OCI-LY7 (cell line): ENCODE results near the gene GSE1. TPM values are rescaled to one million over a fixed set of nuclear protein-coding genes. Genes with fewer than 3 reads are reported as not detected.

ENCODE experiments used
- BruUV-seq: library from RNA; stranded (reverse); fragments of 400-500 nt; replicated peaks from 2 replicates; lab custom pipeline; 2021; lab: Mats Ljungman, UMichigan
- CTCF ChIA-PET: fragments of 300-600 bp; sonication (Branson Sonifier 250); formaldehyde crosslinking; loops from one replicate; lab custom pipeline; 2022; ENCODE audit warnings: antibody characterized with exemption; ENCODE audit not compliant: unreplicated experiment; lab: Charles Lee
- POLR2A ChIA-PET: fragments of 300-600 bp; sonication (Branson Sonifier 250); formaldehyde crosslinking; loops from one replicate; lab custom pipeline; 2022; ENCODE audit warnings: antibody characterized with exemption; lab: Charles Lee
- DNase-seq: peaks from one replicate; pipeline ENCODE4 v3.0.0-alpha.2; 2015; ENCODE audit warnings: low spot score
- H2AFZ ChIP-seq: fragments of 200-600 bp; sonication (generic), shearing (Covaris generic); 2 replicates; pipeline ENCODE4 v1.6.1; 2014; ENCODE audit warnings: mild to moderate bottlenecking, antibody characterized with exemption, low read length, moderate library complexity
- H3K27ac ChIP-seq: fragments of 200-600 bp; sonication (generic); 2 replicates; pipeline ENCODE4 v1.5.1; 2014; ENCODE audit warnings: mixed run types, low read depth, mild to moderate bottlenecking, moderate library complexity, low read length, inconsistent platforms; ENCODE audit not compliant: poor library complexity, severe bottlenecking
- H3K36me3 ChIP-seq: fragments of 200-600 bp; sonication (generic); 2 replicates; pipeline ENCODE4 v1.6.1; 2014; ENCODE audit warnings: mild to moderate bottlenecking, antibody characterized with exemption, low read length, moderate library complexity, mixed read lengths; ENCODE audit not compliant: insufficient read depth
- H3K4me1 ChIP-seq: fragments of 200-600 bp; sonication (generic); 2 replicates; pipeline ENCODE4 v1.5.1; 2014; ENCODE audit warnings: mild to moderate bottlenecking, low read length; ENCODE audit not compliant: insufficient read depth, poor library complexity, severe bottlenecking
- H3K4me2 ChIP-seq: fragments of 200-600 bp; sonication (generic); 2 replicates; pipeline ENCODE4 v1.6.1; 2014; ENCODE audit warnings: mild to moderate bottlenecking, low read length
- H3K4me3 ChIP-seq: fragments of 200-600 bp; sonication (generic); 2 replicates; pipeline ENCODE4 v1.5.1; 2014; ENCODE audit warnings: mild to moderate bottlenecking, low read depth, low read length; ENCODE audit not compliant: poor library complexity, severe bottlenecking
- H3K79me2 ChIP-seq: fragments of 200-600 bp; sonication (generic); 2 replicates; pipeline ENCODE4 v1.6.1; 2016; ENCODE audit warnings: low read depth, mild to moderate bottlenecking, low read length, moderate library complexity, mixed read lengths; ENCODE audit not compliant: insufficient read depth
- H3K9me2 ChIP-seq: fragments of 200-600 bp; sonication (generic); 2 replicates; pipeline ENCODE4 v1.6.1; 2016; ENCODE audit warnings: mild to moderate bottlenecking, low read length, mixed read lengths; ENCODE audit not compliant: insufficient read depth
- H3K9me3 ChIP-seq: fragments of 200-600 bp; sonication (generic); 2 replicates; pipeline ENCODE4 v1.6.1; 2014; ENCODE audit warnings: mild to moderate bottlenecking, mixed run types, low read length, mixed read lengths
- H4K20me1 ChIP-seq: fragments of 200-600 bp; sonication (generic); 2 replicates; pipeline ENCODE4 v1.6.1; 2014; ENCODE audit warnings: mild to moderate bottlenecking, antibody characterized with exemption, low read length, moderate library complexity, mixed read lengths; ENCODE audit not compliant: insufficient read depth
- EZH2phosphoT487 ChIP-seq: fragments of 200-600 bp; sonication (generic); IDR thresholded peaks from 2 replicates; pipeline ENCODE4 v1.6.1; 2018; ENCODE audit warnings: low read depth, borderline replicate concordance, mild to moderate bottlenecking, mixed run types, antibody characterized with exemption, low read length, moderate library complexity, mixed read lengths
- intact Hi-C: fragments of 100-400 bp; cut with micrococcal nuclease; formaldehyde crosslinking; loops from one replicate; pipeline ENCODE4 v1.10.0; 2022; ENCODE audit not compliant: unreplicated experiment
- total RNA-seq, 2 experiments: library from RNA; depleted of rRNA in 1 of 2; stranded (reverse); fragments of >200 nt in 1 of 2; shearing (Covaris generic) in 1 of 2; gene quantifications; 2 replicates each; pipeline ENCODE4 v1.2.3, GENCODE V29; 2014 to 2022
- TF ChIP-seq, protein P1 (sequence below): fragments of 200-600 bp; sonication (generic); conservative IDR thresholded peaks from 2 replicates; pipeline ENCODE4 v1.5.1; 2014; ENCODE audit warnings: mild to moderate bottlenecking, antibody characterized with exemption, low read length, moderate library complexity, mixed read lengths

GSE1 gene
- total RNA-seq, 2 experiments from 2014 or later = 30.9 to 66.6 TPM

DNA sequence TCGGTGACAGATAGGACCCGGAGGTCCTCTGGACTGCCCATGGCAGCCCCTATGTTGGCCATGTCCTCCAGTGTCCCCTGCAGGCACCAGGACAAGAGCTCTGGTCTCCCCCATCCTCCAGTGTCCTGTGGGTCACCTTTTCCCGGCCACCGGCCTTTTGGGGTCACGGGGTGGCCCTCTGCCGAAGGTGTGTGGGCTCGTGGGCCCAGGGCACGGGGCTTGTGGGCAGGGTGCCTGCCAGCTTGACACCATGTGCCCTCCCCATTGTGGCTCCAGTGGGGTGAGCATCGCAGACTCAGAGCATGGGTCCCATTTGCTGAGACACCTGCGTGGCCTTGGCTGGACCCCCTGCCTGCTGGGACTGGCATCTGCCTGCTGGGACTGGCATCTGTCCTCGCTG is 18.1 kb downstream of the GSE1 start:
- no peak for DNase-seq
- Histone ChIP-seq H3K9me3 (no peaks in the 10 kb centered on the region; the same call in 1 of the 2 replicates), H3K9me2 (no peaks in the 10 kb centered on the region), H3K4me1 (no peaks in the 10 kb centered on the region), H3K4me3 (no peak overlapping the region), H3K36me3 (peaks cover 30% of the 10 kb centered on the region), H3K4me2 (no peak overlapping the region), H2AFZ (no peak overlapping the region), H3K79me2 (0 out of 2 replicates have a peak, but pooled peaks cover 5% of the 10 kb centered on the region), H4K20me1 (no peaks in the 10 kb centered on the region), H3K27ac (no peak overlapping the region)
- TF ChIP-seq EZH2phosphoT487 = no peak
- TF ChIP-seq, protein P1, sequence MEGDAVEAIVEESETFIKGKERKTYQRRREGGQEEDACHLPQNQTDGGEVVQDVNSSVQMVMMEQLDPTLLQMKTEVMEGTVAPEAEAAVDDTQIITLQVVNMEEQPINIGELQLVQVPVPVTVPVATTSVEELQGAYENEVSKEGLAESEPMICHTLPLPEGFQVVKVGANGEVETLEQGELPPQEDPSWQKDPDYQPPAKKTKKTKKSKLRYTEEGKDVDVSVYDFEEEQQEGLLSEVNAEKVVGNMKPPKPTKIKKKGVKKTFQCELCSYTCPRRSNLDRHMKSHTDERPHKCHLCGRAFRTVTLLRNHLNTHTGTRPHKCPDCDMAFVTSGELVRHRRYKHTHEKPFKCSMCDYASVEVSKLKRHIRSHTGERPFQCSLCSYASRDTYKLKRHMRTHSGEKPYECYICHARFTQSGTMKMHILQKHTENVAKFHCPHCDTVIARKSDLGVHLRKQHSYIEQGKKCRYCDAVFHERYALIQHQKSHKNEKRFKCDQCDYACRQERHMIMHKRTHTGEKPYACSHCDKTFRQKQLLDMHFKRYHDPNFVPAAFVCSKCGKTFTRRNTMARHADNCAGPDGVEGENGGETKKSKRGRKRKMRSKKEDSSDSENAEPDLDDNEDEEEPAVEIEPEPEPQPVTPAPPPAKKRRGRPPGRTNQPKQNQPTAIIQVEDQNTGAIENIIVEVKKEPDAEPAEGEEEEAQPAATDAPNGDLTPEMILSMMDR = no peak
- ChIA-PET POLR2A (no interaction called here), CTCF (no interaction called here)
- intact Hi-C loops = no loop called here
- no TSS peak for BruUV-seq

DNA sequence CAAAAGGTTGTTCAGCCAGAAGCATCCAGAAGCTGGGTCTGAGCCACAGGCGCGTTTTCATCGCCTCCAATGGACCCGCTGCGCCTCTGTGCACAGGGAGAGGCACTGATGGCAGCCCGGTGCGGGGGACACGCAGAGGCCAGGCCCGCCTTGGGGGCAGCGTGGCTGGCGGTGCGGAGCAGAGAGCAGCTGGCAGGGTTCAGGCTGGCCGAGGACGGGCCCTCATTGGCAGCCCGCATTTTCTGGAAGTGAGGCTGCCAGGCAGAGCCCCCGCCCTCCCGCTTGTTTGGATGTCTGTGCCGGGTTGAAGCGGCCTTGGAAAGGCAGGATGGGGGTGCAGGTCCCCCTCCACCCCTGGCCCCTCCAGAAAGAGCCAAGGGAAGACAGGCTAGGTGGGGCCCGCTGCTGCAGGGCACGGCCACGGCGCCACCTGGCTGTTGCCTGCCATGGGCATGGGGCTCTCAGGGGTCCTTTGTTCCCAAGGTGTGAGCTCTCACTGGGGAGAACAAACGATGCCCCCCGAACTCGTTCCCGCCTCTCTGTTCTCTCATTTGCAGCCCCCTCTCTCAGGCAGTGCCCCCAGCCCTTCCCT is 18.8 kb downstream of the GSE1 start:
- no TSS peak for BruUV-seq
- TF ChIP-seq EZH2phosphoT487 = no peak
- TF ChIP-seq, protein P1 = peak; percentile 59
- Histone ChIP-seq H3K9me2 (no peaks in the 10 kb centered on the region), H3K4me2 (no peak overlapping the region), H2AFZ (no peak overlapping the region), H3K4me3 (no peak overlapping the region), H3K36me3 (peaks cover 30% of the 10 kb centered on the region), H3K27ac (no peak overlapping the region), H3K4me1 (no peaks in the 10 kb centered on the region), H3K9me3 (no peaks in the 10 kb centered on the region; the same call in 1 of the 2 replicates), H4K20me1 (no peaks in the 10 kb centered on the region), H3K79me2 (0 out of 2 replicates have a peak, but pooled peaks cover 5% of the 10 kb centered on the region)
- ChIA-PET POLR2A (no interaction called here), CTCF (no interaction called here)
- DNase-seq = no peak
- intact Hi-C loops = no loop called here

DNA sequence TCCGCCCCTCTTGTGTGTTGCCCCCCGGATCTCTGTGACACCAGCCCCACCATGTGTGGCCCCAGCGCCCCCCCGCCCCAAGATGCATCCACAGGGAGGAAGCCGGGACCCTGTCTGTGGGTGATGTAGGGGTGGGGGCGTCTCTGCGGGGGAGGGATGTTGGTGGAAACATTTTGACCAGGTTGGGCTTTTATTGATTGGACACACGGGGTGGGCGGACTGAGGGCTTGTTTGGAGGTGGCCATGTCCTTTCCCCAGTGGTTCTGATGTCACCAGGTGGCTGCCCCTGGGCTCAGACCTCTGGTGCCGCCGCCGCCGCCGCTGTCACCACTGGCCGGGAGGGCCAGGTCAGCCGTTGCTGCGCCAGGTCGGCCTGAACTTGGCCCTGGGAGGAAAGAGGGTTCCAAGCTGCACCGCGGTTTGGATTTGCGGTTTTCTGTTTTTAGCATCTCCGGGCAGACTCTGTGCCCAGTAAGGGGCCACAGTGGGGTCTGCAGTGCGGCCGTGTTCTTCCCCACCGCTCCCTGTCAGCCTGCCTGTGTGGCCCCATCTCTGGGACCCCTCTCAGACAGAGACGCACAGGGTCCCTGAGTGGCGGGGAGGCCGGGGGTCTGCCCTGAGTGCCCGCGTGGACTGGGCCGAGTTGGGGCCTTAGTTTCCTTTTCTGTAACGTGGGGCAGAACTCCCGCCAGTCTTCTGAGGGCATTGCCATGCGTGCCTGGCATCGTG is 19.8 kb downstream of the GSE1 start:
- intact Hi-C loops = no loop called here
- H3K36me3 ChIP-seq = peaks cover 26% of the 10 kb centered on the region
- H3K4me1 ChIP-seq = no peaks in the 10 kb centered on the region
- no peak for DNase-seq
- no peak overlapping the region for H2AFZ ChIP-seq
- no peaks in the 10 kb centered on the region for H3K9me2 ChIP-seq
- H4K20me1 ChIP-seq = no peaks in the 10 kb centered on the region
- 0 out of 2 replicates have a peak, but pooled peaks cover 4% of the 10 kb centered on the region for H3K79me2 ChIP-seq
- no peak overlapping the region for H3K4me2 ChIP-seq
- H3K9me3 ChIP-seq = no peaks in the 10 kb centered on the region; the same call in 1 of the 2 replicates
- ChIA-PET POLR2A (no interaction called here), CTCF (no interaction called here)
- H3K4me3 ChIP-seq = no peak overlapping the region
- H3K27ac ChIP-seq = no peak overlapping the region
- BruUV-seq = no TSS peak
- TF ChIP-seq, protein P1 = no peak
- TF ChIP-seq EZH2phosphoT487 = no peak
